Testis (tissue), 2 donors: ENCODE results near the gene NPL.

Source experiments
- CTCF ChIP-seq, 3 experiments: fragments of 450-650 bp in 2 of 3; fragments of 200-600 bp in 1 of 3; sonication (generic) in 1 of 3; IDR thresholded peaks; one replicate each; pipeline ENCODE4 v1.5.1; 2016 to 2019; ENCODE audit warnings: antibody characterized with exemption in 3 of 3, mild to moderate bottlenecking in 2 of 3, moderate library complexity in 1 of 3
- POLR2A ChIP-seq: fragments of 450-650 bp; IDR thresholded peaks from one replicate; pipeline ENCODE4 v1.6.1; 2017; ENCODE audit warnings: antibody characterized with exemption, mild to moderate bottlenecking, moderate library complexity

DNA sequence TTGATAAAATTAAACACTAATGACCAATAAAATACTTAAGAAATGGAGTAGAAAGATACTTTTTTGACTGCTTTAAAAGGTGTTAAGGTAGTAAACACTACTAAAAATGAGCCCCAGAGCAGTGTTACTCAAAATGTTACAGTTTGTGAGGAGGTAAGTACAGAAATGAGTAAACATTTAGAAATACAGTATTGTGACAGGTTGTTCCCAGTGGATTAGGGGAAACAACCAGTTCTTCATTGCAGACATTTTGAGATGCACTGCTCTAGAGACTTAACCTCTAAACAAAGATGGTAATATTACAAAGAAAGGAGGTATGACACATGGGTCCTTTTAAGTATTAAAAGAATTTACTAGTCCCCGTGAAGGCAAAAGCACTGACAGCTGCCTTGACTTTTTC lies 62.3 kb downstream of the NPL start:
- no peak for TF ChIP-seq CTCF (IDR thresholded peaks at IDR 0.05)
- TF ChIP-seq POLR2A, result no peak
